Measurements from ENCODE around the gene LAD1.

Gene LAD1

DNA sequence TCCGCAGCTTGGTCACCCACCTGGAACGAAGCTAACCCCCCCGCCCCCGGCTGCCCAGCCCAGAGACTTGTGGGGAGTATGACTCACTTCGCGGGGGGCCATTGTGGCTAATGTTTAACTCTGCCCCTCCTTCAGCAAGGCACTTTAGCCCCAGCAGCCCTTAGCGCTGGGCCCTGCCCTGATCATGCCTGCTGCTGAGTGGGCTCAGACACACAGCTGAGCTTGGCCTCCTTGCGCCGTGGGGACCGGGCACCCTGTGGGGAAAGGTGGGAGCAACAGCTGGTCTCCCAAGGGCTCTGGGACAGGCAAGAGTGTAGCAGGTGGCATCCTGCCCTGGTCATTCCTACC, 6.3 kb upstream of the LAD1 start:
- TF ChIP-seq ZFX (IDR thresholded peaks at IDR 0.05; ENCODE audit: borderline replicate concordance) = no peak
- TF ChIP-seq, protein P1, sequence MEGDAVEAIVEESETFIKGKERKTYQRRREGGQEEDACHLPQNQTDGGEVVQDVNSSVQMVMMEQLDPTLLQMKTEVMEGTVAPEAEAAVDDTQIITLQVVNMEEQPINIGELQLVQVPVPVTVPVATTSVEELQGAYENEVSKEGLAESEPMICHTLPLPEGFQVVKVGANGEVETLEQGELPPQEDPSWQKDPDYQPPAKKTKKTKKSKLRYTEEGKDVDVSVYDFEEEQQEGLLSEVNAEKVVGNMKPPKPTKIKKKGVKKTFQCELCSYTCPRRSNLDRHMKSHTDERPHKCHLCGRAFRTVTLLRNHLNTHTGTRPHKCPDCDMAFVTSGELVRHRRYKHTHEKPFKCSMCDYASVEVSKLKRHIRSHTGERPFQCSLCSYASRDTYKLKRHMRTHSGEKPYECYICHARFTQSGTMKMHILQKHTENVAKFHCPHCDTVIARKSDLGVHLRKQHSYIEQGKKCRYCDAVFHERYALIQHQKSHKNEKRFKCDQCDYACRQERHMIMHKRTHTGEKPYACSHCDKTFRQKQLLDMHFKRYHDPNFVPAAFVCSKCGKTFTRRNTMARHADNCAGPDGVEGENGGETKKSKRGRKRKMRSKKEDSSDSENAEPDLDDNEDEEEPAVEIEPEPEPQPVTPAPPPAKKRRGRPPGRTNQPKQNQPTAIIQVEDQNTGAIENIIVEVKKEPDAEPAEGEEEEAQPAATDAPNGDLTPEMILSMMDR (IDR thresholded peaks at IDR 0.05) = no peak
- no peak overlapping the region for H3K27ac ChIP-seq

GRCh38 chr1:201404722-201405483, 5.8 kb upstream of the LAD1 start:
- H3K27ac ChIP-seq = no peak overlapping the region
- TF ChIP-seq, protein P1 (IDR thresholded peaks at IDR 0.05) = no peak

DNA sequence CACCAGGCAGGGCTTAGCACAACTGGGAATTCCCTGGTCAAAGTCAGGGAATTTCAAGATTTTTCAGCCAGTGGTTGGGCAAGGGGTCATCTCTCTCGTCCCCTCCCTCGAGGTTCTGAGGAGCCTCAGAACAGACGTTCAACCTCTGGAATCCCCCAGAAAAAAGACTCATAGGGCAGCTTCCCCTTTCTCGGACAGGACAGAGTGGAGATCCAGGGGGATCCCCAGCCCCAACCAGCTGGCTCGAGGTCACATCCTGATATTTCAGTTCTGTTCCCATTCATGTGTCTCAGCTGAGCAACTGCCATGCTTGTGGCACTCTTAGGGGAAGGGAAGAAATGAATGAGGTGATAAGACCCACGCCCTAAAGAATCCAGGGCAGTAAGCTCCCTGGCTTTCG, 4.9 kb upstream of the LAD1 start:
- H3K27ac ChIP-seq = no peak overlapping the region
- TF ChIP-seq, protein P1 (IDR thresholded peaks at IDR 0.05) = no peak
- TF ChIP-seq ZFX (IDR thresholded peaks at IDR 0.05; ENCODE audit: borderline replicate concordance) = no peak

DNA sequence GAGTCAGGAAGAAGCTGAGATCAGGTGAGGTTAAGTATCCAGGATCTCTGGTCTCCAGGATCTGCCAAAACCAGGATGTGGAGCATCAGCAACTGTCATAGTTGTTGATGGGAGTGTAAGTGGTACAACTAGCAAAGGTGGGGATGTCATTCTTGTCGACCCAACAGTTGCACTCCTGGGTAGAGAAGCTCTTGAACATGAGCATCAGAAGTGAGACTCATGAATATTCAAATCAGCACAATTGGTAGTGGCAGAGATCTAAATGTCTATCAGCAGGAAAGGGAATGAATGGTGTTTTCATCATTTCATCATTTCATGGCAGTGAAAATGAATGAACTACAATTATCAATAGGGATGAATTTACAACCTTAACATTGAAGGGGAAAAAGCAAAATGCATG, 4.2 kb upstream of the LAD1 start:
- no peak overlapping the region for H3K27ac ChIP-seq
- TF ChIP-seq, protein P1 (IDR thresholded peaks at IDR 0.05) = no peak
- TF ChIP-seq ZFX (IDR thresholded peaks at IDR 0.05; ENCODE audit: borderline replicate concordance) = no peak

DNA sequence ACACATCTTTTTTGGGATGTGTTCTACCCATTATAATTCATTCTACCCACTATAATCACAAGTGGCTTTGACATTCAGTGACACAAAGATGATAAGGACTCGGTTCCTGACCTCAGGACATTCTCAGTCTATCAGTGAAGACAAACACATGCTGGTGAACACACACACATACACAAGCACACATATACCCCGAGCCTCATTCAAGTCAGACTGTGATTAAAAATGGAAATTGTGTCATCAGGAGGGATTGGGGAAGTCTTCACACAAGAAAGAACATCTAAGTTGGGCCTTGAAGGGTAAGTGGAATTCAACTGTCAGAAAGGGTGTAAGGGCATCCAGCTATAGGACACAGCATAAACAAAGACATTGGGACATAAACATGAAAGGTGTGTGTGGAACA, 2.6 kb upstream of the LAD1 start:
- no peak overlapping the region for H3K27ac ChIP-seq
- TF ChIP-seq, protein P1 (IDR thresholded peaks at IDR 0.05) = no peak
- TF ChIP-seq ZFX (IDR thresholded peaks at IDR 0.05; ENCODE audit: borderline replicate concordance) = no peak

- TF ChIP-seq ZFX (IDR thresholded peaks at IDR 0.05; ENCODE audit: borderline replicate concordance) = no peak
- TF ChIP-seq, protein P1 (IDR thresholded peaks at IDR 0.05) = no peak
Measured at GRCh38 chr1:201400852-201401230, 1.7 kb upstream of the LAD1 start.

GRCh38 chr1:201400212-201400851, 1.2 kb upstream of the LAD1 start:
- TF ChIP-seq ZFX (IDR thresholded peaks at IDR 0.05; ENCODE audit: borderline replicate concordance) = no peak
- TF ChIP-seq, protein P1 (IDR thresholded peaks at IDR 0.05) = no peak
- H3K27ac ChIP-seq = peak overlapping the region; percentile 72; the same call in 1 of the 2 replicates

More at GRCh38 chr1:201400852-201401230, 1.7 kb upstream of the LAD1 start:
- H3K27ac ChIP-seq = no peak overlapping the region

Measured in 22Rv1 (cell line).